Left renal pelvis (tissue), 4 donors: ENCODE measurements around the gene CD96. TPM values are rescaled to one million over a fixed set of nuclear protein-coding genes. Genes with fewer than 3 reads are reported as not detected.
"Not testable (repeated sequence)": the region's sequence is repeated elsewhere in the genome, so short reads cannot be mapped to it uniquely, and the experiment has no call there.

Source experiments
- DNase-seq, 4 donors: peaks; one replicate each; pipeline ENCODE4 v3.0.0-alpha.2; 2013; ENCODE audit warnings: low read depth in 4 of 4, low spot score in 3 of 4
- polyA plus RNA-seq, 4 donors: library from polyadenylated mRNA; unstranded; fragments of 120-200 nt; gene quantifications; one replicate each; pipeline ENCODE4 v1.2.1, GENCODE V29; 2013; ENCODE audit not compliant: insufficient read length in 4 of 4

The CD96 gene
- polyA plus RNA-seq, 4 donors: 0.60 to 2.9 (median 1.6) TPM

DNA sequence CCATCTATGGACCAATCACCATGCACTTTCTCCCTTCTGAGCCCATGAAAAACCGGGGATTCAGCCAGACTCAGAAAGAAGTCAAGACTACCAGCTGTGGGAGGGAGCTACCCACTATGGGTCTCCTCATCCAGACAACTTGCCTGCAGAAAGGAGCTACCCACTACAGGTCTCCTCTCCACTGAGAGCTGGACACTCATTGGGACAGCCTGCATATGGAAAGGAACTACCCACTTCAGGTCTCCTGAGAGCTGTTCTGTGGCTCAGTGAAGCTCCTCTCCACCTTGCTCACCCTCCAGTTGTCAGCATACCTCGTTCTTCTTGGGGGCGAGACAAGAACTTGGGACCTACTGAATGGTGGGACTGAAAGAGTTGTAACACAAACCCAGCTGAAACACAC, 75.4 kb downstream of the CD96 start:
- DNase-seq: no peak

DNA sequence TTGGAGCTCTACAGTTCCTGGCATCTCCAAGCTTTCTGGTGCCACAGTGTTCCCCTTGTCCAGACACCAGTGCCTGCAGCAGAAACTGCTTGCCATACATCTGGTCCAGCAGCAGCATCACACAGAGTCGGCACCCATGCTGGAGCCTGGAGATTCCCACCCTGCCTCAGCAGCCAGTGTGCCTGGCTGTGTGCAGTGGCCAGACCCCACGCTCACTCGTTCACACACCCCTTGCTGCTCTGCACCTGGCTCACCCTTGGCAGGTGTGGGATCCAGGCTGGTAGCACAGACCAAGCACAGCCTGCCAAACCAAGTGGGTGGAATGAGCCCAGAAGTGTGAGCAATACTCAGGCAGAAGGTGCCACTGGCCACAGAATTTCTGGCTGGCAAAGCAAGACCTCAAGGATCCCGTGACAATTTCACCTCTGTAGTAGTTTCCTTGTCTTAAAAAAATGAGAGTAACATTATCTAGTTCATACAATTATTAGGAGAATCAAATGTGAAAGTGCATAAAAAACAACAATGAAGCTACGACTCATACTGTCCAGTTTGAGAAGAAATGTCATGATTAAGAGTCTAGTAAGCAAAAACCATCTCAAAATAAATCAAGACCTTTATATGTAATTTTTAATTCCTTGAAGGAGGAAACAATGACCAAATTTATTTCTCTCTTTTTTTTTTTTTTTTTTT, 76.1 kb downstream of the CD96 start:
- DNase-seq: no peak

- DNase-seq: no peak
Measured at GRCh38 chr3:111618945-111619344, 76.9 kb downstream of the CD96 start.

DNA sequence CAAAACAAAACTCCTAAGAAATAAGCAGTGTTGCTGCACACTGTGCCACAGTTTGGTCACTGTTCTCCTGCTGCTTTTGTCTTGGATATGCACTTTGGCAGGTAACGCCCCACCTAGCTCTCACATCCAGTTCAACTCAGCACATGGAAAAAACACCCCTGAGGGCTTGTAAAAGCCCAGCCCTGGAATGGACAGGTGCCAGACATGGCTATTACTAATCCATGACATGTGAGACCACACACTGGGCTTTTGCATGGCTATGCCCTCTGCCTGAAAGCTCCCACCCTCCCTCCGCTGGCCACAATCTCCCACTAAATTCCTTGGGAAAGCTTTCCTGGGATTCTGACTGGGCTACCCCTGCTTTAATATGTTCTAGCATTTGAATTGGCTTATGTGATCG, 77.8 kb downstream of the CD96 start:
- no peak for DNase-seq

DNA sequence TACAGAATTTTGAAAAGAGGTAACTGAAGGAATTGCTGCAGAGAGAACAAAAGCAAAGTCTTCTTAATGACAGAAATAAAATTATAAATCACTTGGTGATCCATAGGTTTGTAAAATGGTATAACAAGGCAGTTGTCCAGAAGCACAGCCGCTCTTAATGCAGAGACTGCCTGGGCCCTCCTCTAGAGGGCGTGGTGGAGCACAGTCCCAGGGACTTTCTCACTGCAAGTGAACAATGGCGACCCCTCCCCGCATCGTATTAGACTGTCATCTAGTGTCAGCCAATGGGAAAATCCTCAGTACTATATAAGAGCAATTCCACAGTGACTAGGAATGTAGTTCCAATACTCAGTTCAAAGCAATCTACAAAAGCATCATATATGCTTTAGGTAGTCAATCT, 79.5 kb downstream of the CD96 start:
- no peak for DNase-seq

- no peak for DNase-seq
Measured at GRCh38 chr3:111627092-111627491, 85.1 kb downstream of the CD96 start.

DNA sequence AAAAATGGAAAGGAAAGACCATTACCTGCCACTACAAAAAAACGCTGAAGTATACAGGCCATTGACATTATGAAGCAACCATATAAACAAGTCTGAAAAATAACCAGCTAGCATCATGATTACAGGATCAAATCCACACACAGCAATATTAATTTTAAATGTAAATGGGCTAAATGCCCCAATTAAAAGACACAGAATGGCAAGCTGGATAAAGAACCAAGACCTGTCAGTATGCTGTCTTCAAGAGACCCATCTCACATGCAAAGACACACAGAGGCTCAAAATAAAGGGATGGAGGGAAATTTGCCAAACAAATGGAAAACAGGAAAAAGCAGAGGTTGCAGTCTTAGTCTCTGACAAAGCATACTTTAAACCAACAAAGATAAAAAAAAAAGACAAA, 87.0 kb downstream of the CD96 start:
- not testable (repeated sequence) for DNase-seq

GRCh38 chr3:111630638-111631037, 88.6 kb downstream of the CD96 start:
- not testable (repeated sequence) for DNase-seq

DNA sequence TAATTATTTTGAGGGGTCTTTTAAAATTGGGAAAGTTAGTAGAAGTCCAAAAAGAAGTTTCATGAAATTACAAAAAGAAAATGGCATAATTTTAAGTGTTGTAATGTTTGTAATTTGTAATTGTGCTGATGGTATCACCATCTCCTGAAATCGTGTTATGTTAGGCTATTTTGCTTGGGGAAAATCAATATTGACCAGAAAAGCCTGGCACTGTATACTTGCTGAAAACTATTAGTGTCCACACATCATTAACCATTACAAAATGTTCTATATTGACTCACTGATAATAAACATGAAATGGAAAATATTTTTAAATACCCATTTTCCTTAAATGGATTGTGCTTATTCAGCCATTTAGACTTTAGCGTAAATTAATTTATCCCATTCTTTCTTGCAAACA, 93.4 kb downstream of the CD96 start:
- no peak for DNase-seq

DNA sequence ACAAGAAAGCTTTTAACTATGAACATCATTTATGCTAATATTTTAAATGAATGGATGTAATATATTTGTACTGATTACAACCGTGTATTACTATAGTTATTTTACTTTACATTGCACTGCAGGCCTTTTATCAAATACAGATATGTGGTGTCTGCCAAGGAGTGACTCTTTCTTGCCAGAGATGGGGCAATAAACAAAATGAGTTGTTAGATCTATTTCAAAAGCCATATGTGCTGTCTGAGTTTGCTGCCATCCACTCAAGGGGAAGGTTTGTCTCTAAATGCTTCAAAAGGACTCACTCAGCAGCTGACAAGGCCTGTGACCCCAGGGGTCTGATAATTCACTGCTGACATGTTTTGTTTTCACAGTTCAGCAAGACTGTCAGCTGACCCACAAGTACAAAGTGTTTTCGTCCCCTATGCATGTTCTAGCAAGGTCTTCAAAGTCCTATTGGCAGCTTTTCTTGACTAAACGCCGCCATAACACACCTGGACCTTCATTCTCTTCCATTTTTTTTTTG, 94.4 kb downstream of the CD96 start:
- no peak for DNase-seq

DNA sequence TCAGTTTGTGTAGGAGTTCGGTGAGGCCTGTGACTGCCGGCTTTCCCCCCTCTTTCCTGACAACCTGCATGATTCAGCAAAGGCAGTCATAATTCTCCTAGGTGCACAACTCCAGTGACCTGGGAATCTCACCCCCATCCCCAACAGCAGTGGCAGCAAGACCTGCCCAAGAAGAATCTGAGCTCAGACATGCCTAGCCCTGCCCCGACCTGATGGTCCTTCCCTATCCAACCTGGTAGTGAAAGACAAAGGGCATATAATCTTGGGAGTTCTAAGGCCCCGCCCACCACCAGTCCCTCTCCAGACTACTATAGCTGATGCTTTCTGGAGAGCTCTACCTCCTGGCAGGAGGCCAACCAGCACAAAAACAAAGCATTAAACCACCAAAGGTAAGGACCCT, 97.3 kb downstream of the CD96 start:
- DNase-seq: no peak

- no peak for DNase-seq
Measured at GRCh38 chr3:111648991-111649579, 107.1 kb downstream of the CD96 start.

DNA sequence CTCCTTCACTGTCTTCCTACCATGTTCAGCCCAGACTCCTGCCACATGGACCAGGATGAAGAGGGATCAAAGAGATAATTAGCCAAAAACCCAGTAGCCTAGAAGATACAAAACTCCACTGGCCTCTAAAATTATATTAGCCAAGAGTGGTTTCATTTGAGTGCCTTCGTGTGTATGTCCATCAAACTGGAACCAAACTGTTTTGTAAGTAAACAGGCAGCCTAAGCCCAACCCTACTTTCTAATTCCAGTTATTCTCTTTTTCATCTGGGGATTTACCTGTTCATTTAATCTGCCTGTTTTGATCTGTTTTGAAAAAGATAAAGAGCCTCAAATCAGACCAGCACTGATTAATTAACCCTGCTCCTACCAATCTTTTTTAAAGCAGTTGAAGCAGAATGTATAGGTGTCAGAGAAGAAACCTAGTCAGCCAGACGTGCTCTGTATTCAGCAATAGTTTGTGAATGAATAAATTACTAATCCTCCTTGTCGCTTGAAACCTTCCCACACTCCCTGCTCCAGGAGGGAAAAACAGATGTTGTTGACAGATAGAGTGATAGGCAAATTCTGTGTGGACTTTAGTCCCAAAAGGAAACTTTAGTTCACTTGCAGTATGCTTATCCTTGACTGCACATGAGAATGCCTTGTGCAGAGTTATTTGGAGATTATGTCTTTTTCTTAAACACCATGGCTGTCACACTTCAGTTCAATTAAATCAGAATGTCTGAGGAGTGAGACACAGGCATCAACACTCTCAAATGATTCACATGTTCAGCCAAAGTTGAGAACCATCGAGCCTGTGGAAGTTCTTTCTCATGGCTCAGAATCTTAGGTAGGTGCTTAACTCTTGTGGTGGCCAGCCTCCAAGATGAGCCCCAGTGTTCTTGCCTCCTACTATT, 108.6 kb downstream of the CD96 start:
- no peak for DNase-seq

GRCh38 chr3:111652492-111653180, 110.6 kb downstream of the CD96 start:
- no peak for DNase-seq

DNA sequence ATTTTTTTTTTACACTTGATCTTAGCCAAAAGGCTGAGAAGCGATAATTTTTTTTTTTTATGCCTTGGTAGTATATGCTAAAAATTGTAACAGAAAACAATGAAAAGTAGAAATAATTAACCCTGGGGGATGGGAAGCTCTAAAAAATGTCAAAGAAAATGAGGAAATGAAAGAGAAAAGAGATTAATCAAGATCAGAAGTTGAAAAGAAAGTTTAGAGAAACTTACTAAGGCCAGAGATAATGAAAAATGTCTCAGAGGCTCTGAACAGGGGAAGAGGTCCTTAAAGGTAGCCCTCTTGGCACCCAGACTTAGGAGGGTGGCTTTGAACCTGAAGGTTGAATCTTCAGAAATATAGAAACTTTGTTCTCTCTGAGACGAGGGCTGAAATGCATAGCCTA, 111.8 kb downstream of the CD96 start:
- no peak for DNase-seq

DNA sequence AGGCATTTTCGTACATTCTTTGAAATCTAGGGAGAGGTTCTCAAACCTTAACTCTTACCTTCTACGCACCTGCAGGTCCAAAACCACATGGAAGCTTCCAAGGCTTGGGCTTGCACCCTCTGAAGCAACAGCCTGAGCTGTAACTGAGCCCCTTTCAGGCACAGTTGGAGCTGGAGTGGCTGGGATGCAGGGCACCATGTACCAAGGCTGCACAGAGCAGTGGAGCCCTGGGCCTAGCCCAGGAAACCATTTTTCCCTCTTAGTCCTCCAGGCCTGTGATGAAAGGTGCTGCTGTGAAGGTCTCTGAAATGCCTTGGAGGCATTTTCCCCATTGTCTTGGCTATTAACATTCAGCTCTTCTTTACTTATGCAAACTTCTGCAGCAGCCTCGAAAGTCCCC, 120.0 kb downstream of the CD96 start:
- no peak for DNase-seq

- DNase-seq: no peak
Measured at GRCh38 chr3:111662907-111663306, 120.9 kb downstream of the CD96 start.

GRCh38 chr3:111666041-111666735, 124.2 kb downstream of the CD96 start:
- DNase-seq: no peak

- no peak for DNase-seq
Measured at GRCh38 chr3:111667170-111667569, 125.2 kb downstream of the CD96 start.

DNA sequence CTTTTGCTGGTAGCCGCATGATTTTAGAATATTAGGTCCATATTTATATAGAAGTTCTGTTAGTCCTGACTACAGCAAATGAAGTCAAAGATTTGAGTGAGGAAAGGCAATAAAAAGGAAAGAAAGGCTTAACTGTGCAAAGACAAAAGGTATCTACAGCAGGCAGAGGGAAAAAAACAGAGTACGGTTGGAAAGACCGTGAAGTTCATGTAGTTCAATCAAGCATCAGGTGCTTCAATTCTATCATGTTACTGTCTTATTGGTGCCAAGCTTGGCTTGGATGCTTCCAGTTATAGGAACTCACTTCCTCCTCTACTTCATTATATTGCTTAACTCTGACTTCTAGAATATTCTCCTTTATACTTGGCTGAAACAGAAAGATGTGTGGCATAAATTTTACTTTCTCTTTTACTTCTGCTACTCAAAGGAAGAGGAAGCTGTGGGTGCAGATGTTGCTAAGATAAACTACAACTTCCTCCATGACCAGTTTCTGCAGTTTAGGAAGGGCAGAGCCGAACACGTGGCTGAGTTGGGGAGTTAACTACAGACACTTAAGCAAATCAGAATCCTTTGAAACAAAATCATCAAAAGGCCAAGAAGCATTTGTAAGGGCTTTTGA, 125.7 kb downstream of the CD96 start:
- no peak for DNase-seq
